ENCODE data around the gene LIG3. TPM values are rescaled to one million over a fixed set of nuclear protein-coding genes. Genes with fewer than 3 reads are reported as not detected.
"Not testable (repeated sequence)": the region's sequence is repeated elsewhere in the genome, so short reads cannot be mapped to it uniquely, and the experiment has no call there.

The LIG3 gene
- total RNA-seq, 4 donors from 2014 or later, result 25.0 to 36.3 (median 29.9) TPM

GRCh38 chr17:35044181-35044580, 63.9 kb downstream of the LIG3 start:
- no peaks in the 10 kb centered on the region for H3K36me3 ChIP-seq
- WGBS, 2 donors (ENCODE audit: low coverage in 1 of 2), result 95 to 96% methylated on average over 4 to 5 of the region's 8 CpGs
- H3K9me3 ChIP-seq, result no peaks in the 10 kb centered on the region
- no peak overlapping the region for H3K4me3 ChIP-seq
- no peak for ATAC-seq
- no peaks in the 10 kb centered on the region for H3K4me1 ChIP-seq
- TF ChIP-seq EP300 (IDR thresholded peaks at IDR 0.05), result no peak
- no peak for TF ChIP-seq POLR2A (IDR thresholded peaks at IDR 0.05)
- no peak for TF ChIP-seq POLR2AphosphoS5 (IDR thresholded peaks at IDR 0.05)
- TF ChIP-seq CTCF (IDR thresholded peaks at IDR 0.05), result no peak
- no peak overlapping the region for H3K27ac ChIP-seq
- H3K27me3 ChIP-seq, result no peaks in the 10 kb centered on the region

- not testable (repeated sequence) for H3K4me1 ChIP-seq, H3K4me3 ChIP-seq, ATAC-seq, H3K27ac ChIP-seq, H3K36me3 ChIP-seq, H3K27me3 ChIP-seq, H3K9me3 ChIP-seq
- WGBS, 2 donors (ENCODE audit: low coverage in 1 of 2), result 91 to 93% methylated on average over 6 to 10 of the region's 13 CpGs
Observed at GRCh38 chr17:35045458-35045979, 65.2 kb downstream of the LIG3 start.

- no peaks in the 10 kb centered on the region for H3K36me3 ChIP-seq
- WGBS, 2 donors (ENCODE audit: low coverage in 1 of 2), result 64 to 65% methylated on average over 4 of the region's 4 CpGs
- no peak for ATAC-seq
- no peak overlapping the region for H3K4me3 ChIP-seq
- TF ChIP-seq POLR2AphosphoS5 (IDR thresholded peaks at IDR 0.05), result no peak
- no peak for TF ChIP-seq EP300 (IDR thresholded peaks at IDR 0.05)
- no peak for TF ChIP-seq CTCF (IDR thresholded peaks at IDR 0.05)
- TF ChIP-seq POLR2A (IDR thresholded peaks at IDR 0.05), result no peak
- H3K4me1 ChIP-seq, result peaks cover 0 to 9% (median 0%) of the 10 kb centered on the region in 3 donors
- no peaks in the 10 kb centered on the region for H3K27me3 ChIP-seq
- H3K9me3 ChIP-seq, result no peaks in the 10 kb centered on the region
- no peak overlapping the region for H3K27ac ChIP-seq
Observed at GRCh38 chr17:35046245-35046644, 65.9 kb downstream of the LIG3 start.

- Histone ChIP-seq H3K27ac (no peak overlapping the region), H3K27me3 (no peaks in the 10 kb centered on the region), H3K36me3 (no peaks in the 10 kb centered on the region), H3K9me3 (no peaks in the 10 kb centered on the region), H3K4me3 (no peak overlapping the region), H3K4me1 (peaks cover 0 to 15% (median 0%) of the 10 kb centered on the region in 3 donors)
- ATAC-seq, result no peak
- 51 to 57% methylated on average over 5 of the region's 5 CpGs for WGBS, 2 donors (ENCODE audit: low coverage in 1 of 2)
- TF ChIP-seq POLR2A (IDR thresholded peaks at IDR 0.05), result no peak
- TF ChIP-seq CTCF (IDR thresholded peaks at IDR 0.05), result no peak
- TF ChIP-seq POLR2AphosphoS5 (IDR thresholded peaks at IDR 0.05), result no peak
- no peak for TF ChIP-seq EP300 (IDR thresholded peaks at IDR 0.05)
Observed at GRCh38 chr17:35046740-35047283, 66.5 kb downstream of the LIG3 start.

GRCh38 chr17:35048685-35049379, 68.5 kb downstream of the LIG3 start:
- H3K4me1 ChIP-seq, result peaks cover 0 to 28% (median 0%) of the 10 kb centered on the region in 3 donors
- 89 to 97% methylated on average over 3 of the region's 3 CpGs for WGBS, 2 donors (ENCODE audit: low coverage in 1 of 2)
- no peak overlapping the region for H3K27ac ChIP-seq
- TF ChIP-seq EP300 (IDR thresholded peaks at IDR 0.05) (no peak), POLR2AphosphoS5 (IDR thresholded peaks at IDR 0.05) (no peak), POLR2A (IDR thresholded peaks at IDR 0.05) (no peak)
- no peak overlapping the region for H3K4me3 ChIP-seq
- no peaks in the 10 kb centered on the region for H3K27me3 ChIP-seq
- H3K9me3 ChIP-seq, result no peaks in the 10 kb centered on the region
- ATAC-seq, result no peak
- no peaks in the 10 kb centered on the region for H3K36me3 ChIP-seq

GRCh38 chr17:35050170-35050569, 69.9 kb downstream of the LIG3 start:
- WGBS, 2 donors (ENCODE audit: low coverage in 1 of 2), result 91 to 100% methylated on average over 1 to 2 of the region's 2 CpGs
- TF ChIP-seq CTCF (IDR thresholded peaks at IDR 0.05) (no peak), POLR2AphosphoS5 (IDR thresholded peaks at IDR 0.05) (no peak), POLR2A (IDR thresholded peaks at IDR 0.05) (no peak), EP300 (IDR thresholded peaks at IDR 0.05) (no peak)
- H3K27me3 ChIP-seq, result no peaks in the 10 kb centered on the region
- no peaks in the 10 kb centered on the region for H3K9me3 ChIP-seq
- H3K27ac ChIP-seq, result no peak overlapping the region
- peaks cover 0 to 28% (median 0%) of the 10 kb centered on the region in 3 donors for H3K4me1 ChIP-seq
- no peaks in the 10 kb centered on the region for H3K36me3 ChIP-seq
- no peak overlapping the region for H3K4me3 ChIP-seq
- no peak for ATAC-seq

Measured in gastroesophageal sphincter (tissue), 4 donors.